H9 (cell line): ENCODE data around the gene SNCB. TPM values are rescaled to one million over a fixed set of nuclear protein-coding genes. Genes with fewer than 3 reads are reported as not detected.

Experiments used
- DNase-seq: peaks from one replicate; pipeline ENCODE4 v3.0.0-alpha.2; 2017
- H2AFZ ChIP-seq: one replicate; pipeline ENCODE4 v1.6.1; 2013; ENCODE audit warnings: mild to moderate bottlenecking, low read length, control low read depth, moderate library complexity
- H2AK5ac ChIP-seq: 2 replicates; pipeline ENCODE4 v1.6.1; 2013; ENCODE audit warnings: low read length, control low read depth, mixed read lengths; ENCODE audit not compliant: insufficient read length
- H2BK120ac ChIP-seq: one replicate; pipeline ENCODE4 v1.6.1; 2013; ENCODE audit warnings: low read depth, mild to moderate bottlenecking, low read length, control low read depth, inconsistent platforms; ENCODE audit not compliant: poor library complexity, severe bottlenecking
- H2BK12ac ChIP-seq: 2 replicates; pipeline ENCODE4 v1.6.1; 2013; ENCODE audit warnings: low read length, control low read depth, mixed read lengths, low read depth; ENCODE audit not compliant: insufficient read length
- H2BK15ac ChIP-seq: 2 replicates; pipeline ENCODE4 v1.6.1; 2013; ENCODE audit warnings: low read depth, low read length, control low read depth
- H2BK20ac ChIP-seq: one replicate; pipeline ENCODE4 v1.6.1; 2013; ENCODE audit warnings: low read depth, mild to moderate bottlenecking, low read length, control low read depth, inconsistent platforms; ENCODE audit not compliant: poor library complexity, severe bottlenecking
- H2BK5ac ChIP-seq: 2 replicates; pipeline ENCODE4 v1.6.1; 2013; ENCODE audit warnings: low read length, control low read depth, mixed read lengths; ENCODE audit not compliant: insufficient read length
- H3K14ac ChIP-seq: 2 replicates; pipeline ENCODE4 v1.6.1; 2013; ENCODE audit warnings: low read length, control low read depth; ENCODE audit not compliant: insufficient read depth
- H3K18ac ChIP-seq: 2 replicates; pipeline ENCODE4 v1.6.1; 2013; ENCODE audit warnings: low read depth, mild to moderate bottlenecking, mixed read lengths, low read length, control low read depth; ENCODE audit not compliant: insufficient read length
- H3K23ac ChIP-seq: 2 replicates; pipeline ENCODE4 v1.6.1; 2013; ENCODE audit warnings: low read length, control low read depth, mixed read lengths, low read depth; ENCODE audit not compliant: insufficient read length
- H3K23me2 ChIP-seq: 2 replicates; pipeline ENCODE4 v1.6.1; 2013; ENCODE audit warnings: low read depth, mild to moderate bottlenecking, mixed read lengths, low read length, control low read depth; ENCODE audit not compliant: insufficient read length, poor library complexity, severe bottlenecking
- H3K27ac ChIP-seq: 2 replicates; pipeline ENCODE4 v1.5.1; 2013; ENCODE audit warnings: low read length, control low read depth, mixed read lengths, low read depth; ENCODE audit not compliant: insufficient read length
- H3K27me3 ChIP-seq: 2 replicates; pipeline ENCODE4 v1.6.1; 2013; ENCODE audit warnings: low read length, control low read depth, inconsistent platforms; ENCODE audit not compliant: insufficient read depth
- H3K4ac ChIP-seq: 2 replicates; pipeline ENCODE4 v1.6.1; 2013; ENCODE audit warnings: low read depth, mild to moderate bottlenecking, control low read depth, inconsistent platforms, low read length, moderate library complexity
- H3K4me1 ChIP-seq: 2 replicates; pipeline ENCODE4 v1.6.1; 2013; ENCODE audit warnings: low read length, control low read depth, inconsistent platforms; ENCODE audit not compliant: insufficient read depth
- H3K4me2 ChIP-seq: 2 replicates; pipeline ENCODE4 v1.6.1; 2013; ENCODE audit warnings: low read length, control low read depth, mixed read lengths; ENCODE audit not compliant: insufficient read length, insufficient read depth
- H3K56ac ChIP-seq: 2 replicates; pipeline ENCODE4 v1.6.1; 2013; ENCODE audit warnings: low read depth, mild to moderate bottlenecking, mixed read lengths, low read length, control low read depth; ENCODE audit not compliant: insufficient read length
- H3K79me1 ChIP-seq: 2 replicates; pipeline ENCODE4 v1.6.1; 2013; ENCODE audit warnings: low read depth, mild to moderate bottlenecking, moderate library complexity, low read length, control low read depth, inconsistent platforms; ENCODE audit not compliant: insufficient read depth, poor library complexity, severe bottlenecking
- H3K79me2 ChIP-seq: 2 replicates; pipeline ENCODE4 v1.6.1; 2013; ENCODE audit warnings: low read length, control low read depth, inconsistent platforms; ENCODE audit not compliant: insufficient read depth
- H3K9ac ChIP-seq: 2 replicates; pipeline ENCODE4 v1.6.1; 2013; ENCODE audit warnings: low read length, control low read depth, mixed read lengths; ENCODE audit not compliant: insufficient read length; ENCODE audit errors: extremely low read depth
- H3K9me3 ChIP-seq: one replicate; pipeline ENCODE4 v1.6.1; 2013; ENCODE audit warnings: low read depth, low read length, inconsistent platforms; ENCODE audit not compliant: control insufficient read depth
- H3T11ph ChIP-seq: one replicate; pipeline ENCODE4 v1.6.1; 2013; ENCODE audit warnings: mild to moderate bottlenecking, low read length, control low read depth, inconsistent platforms
- H4K20me1 ChIP-seq: one replicate; pipeline ENCODE4 v1.6.1; 2013; ENCODE audit not compliant: control insufficient read depth, insufficient read length, insufficient read depth
- H4K5ac ChIP-seq: 2 replicates; pipeline ENCODE4 v1.6.1; 2013; ENCODE audit warnings: low read depth, mild to moderate bottlenecking, mixed read lengths, low read length, control low read depth; ENCODE audit not compliant: insufficient read length
- H4K8ac ChIP-seq: replicated peaks from 2 replicates; pipeline ENCODE4 v1.6.1; 2013; ENCODE audit warnings: low read length, control low read depth, mixed read lengths, low read depth; ENCODE audit not compliant: insufficient read length
- H4K91ac ChIP-seq: 2 replicates; pipeline ENCODE4 v1.6.1; 2013; ENCODE audit warnings: low read depth, mild to moderate bottlenecking, moderate library complexity, mixed read lengths, low read length, control low read depth; ENCODE audit not compliant: insufficient read length
- H3K27ac Mint-ChIP-seq, 3 experiments: 2 replicates in 2 of 3; 3 replicates in 1 of 3; pipeline ENCODE4 v1.8.0; 2020 to 2021; ENCODE audit warnings: mixed read lengths in 3 of 3, mild to moderate bottlenecking in 1 of 3, moderate library complexity in 1 of 3
- H3K27me3 Mint-ChIP-seq: 2 replicates; pipeline ENCODE4 v1.8.0; 2021; ENCODE audit warnings: low read depth, mild to moderate bottlenecking, moderate library complexity, mixed read lengths
- H3K36me3 Mint-ChIP-seq, 3 experiments: 2 replicates in 2 of 3; 3 replicates in 1 of 3; pipeline ENCODE4 v1.8.0; 2020 to 2021; ENCODE audit warnings: low read depth in 3 of 3, mixed read lengths in 3 of 3; ENCODE audit not compliant: insufficient read depth in 1 of 3
- H3K4me1 Mint-ChIP-seq, 2 experiments: 2 replicates each; pipeline ENCODE4 v1.8.0; 2020; ENCODE audit warnings: mixed read lengths in 2 of 2
- H3K4me3 Mint-ChIP-seq, 2 experiments: 2 replicates in 1 of 2; 3 replicates in 1 of 2; pipeline ENCODE4 v1.8.0; 2020 to 2021; ENCODE audit warnings: mild to moderate bottlenecking in 2 of 2, mixed read lengths in 2 of 2, moderate library complexity in 1 of 2
- H3K9me3 Mint-ChIP-seq, 2 experiments: 2 replicates in 1 of 2; 3 replicates in 1 of 2; pipeline ENCODE4 v1.8.0; 2020; ENCODE audit warnings: mild to moderate bottlenecking in 2 of 2, mixed read lengths in 2 of 2, moderate library complexity in 1 of 2
- WGBS: extraction: QIAGEN DNeasy Blood & Tissue Kit; methylation state at CpG from one replicate; pipeline ENCODE4 v1.1.7; 2013; ENCODE audit warnings: missing lambda C conversion rate, low lambda C conversion rate, mixed read lengths; ENCODE audit not compliant: insufficient read length; ENCODE audit errors: extremely low coverage; 5-methylcytosine and 5-hydroxymethylcytosine counted together
- total RNA-seq: library from RNA; stranded (reverse); gene quantifications from 2 replicates; pipeline ENCODE4 v1.2.1, GENCODE V29; 2021
- TF ChIP-seq, protein P1 (sequence below): fragments of 200-600 bp; sonication (generic); conservative IDR thresholded peaks from 3 replicates; pipeline ENCODE4 v1.8.0; 2021; ENCODE audit warnings: antibody characterized with exemption, mild to moderate bottlenecking

Gene SNCB
- total RNA-seq, 1 experiment from 2014 or later: 3.5 TPM

DNA sequence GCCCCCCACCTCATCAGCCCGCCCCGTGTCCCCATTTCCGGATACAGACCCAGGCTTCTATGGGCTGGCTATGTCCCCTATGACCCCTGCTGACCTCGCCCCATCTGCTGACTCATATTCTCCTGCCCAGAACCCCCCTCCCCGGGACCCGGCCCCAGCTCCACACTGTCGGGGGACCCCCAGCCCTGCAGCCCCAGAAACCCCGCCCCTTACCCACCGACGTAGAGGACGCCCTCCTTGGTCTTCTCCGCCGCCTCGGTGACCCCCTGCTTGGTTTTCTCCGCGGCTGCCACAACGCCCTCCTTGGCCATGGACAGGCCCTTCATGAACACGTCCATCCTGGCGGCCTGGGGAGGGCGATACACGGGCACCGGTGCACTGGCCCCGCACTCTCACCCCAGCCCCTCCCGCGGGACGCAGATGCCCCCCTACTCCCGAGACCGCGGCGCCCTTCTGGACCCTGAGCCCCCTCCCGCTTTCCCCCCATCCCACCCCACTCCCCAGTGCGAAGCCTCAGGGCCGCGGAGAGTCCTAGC, 949 bp downstream of the SNCB start:
- H4K91ac ChIP-seq: no peak overlapping the region
- H3K23me2 ChIP-seq: peaks cover 8% of the 10 kb centered on the region
- H3K4me2 ChIP-seq: peak overlapping the region; percentile 93
- H3K27me3 Mint-ChIP-seq: peaks cover 81% of the 10 kb centered on the region
- H2AFZ ChIP-seq: no peak overlapping the region
- H2BK12ac ChIP-seq: no peak overlapping the region
- no peaks in the 10 kb centered on the region; a peak in 1 of 7 replicates for H3K36me3 Mint-ChIP-seq
- H3K56ac ChIP-seq: no peak overlapping the region
- H4K5ac ChIP-seq: no peak overlapping the region
- H3K4me3 Mint-ChIP-seq: peak overlapping the region; percentile 59 to 86
- peaks cover 6% of the 10 kb centered on the region; the same call in 1 of the 2 replicates for H3K27me3 ChIP-seq
- H4K20me1 ChIP-seq: no peaks in the 10 kb centered on the region
- no peak for DNase-seq
- H3T11ph ChIP-seq: no peak overlapping the region
- H2BK5ac ChIP-seq: no peak overlapping the region
- H3K27ac ChIP-seq: no peak overlapping the region
- H2BK20ac ChIP-seq: no peak overlapping the region
- no peak overlapping the region for H3K14ac ChIP-seq
- no peak overlapping the region for H2BK15ac ChIP-seq
- no peaks in the 10 kb centered on the region; a peak in 1 of 5 replicates for H3K9me3 Mint-ChIP-seq
- H3K9me3 ChIP-seq: no peaks in the 10 kb centered on the region
- TF ChIP-seq, protein P1, sequence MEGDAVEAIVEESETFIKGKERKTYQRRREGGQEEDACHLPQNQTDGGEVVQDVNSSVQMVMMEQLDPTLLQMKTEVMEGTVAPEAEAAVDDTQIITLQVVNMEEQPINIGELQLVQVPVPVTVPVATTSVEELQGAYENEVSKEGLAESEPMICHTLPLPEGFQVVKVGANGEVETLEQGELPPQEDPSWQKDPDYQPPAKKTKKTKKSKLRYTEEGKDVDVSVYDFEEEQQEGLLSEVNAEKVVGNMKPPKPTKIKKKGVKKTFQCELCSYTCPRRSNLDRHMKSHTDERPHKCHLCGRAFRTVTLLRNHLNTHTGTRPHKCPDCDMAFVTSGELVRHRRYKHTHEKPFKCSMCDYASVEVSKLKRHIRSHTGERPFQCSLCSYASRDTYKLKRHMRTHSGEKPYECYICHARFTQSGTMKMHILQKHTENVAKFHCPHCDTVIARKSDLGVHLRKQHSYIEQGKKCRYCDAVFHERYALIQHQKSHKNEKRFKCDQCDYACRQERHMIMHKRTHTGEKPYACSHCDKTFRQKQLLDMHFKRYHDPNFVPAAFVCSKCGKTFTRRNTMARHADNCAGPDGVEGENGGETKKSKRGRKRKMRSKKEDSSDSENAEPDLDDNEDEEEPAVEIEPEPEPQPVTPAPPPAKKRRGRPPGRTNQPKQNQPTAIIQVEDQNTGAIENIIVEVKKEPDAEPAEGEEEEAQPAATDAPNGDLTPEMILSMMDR: no peak
- H3K4me1 ChIP-seq: no peaks in the 10 kb centered on the region
- WGBS: no CpG with 5 or more reads among the region's 34 CpGs
- no peak overlapping the region for H4K8ac ChIP-seq
- no peak overlapping the region for H3K27ac Mint-ChIP-seq
- peaks cover 20 to 41% of the 10 kb centered on the region in 2 experiments for H3K4me1 Mint-ChIP-seq
- no peaks in the 10 kb centered on the region for H3K79me1 ChIP-seq
- no peak overlapping the region for H3K18ac ChIP-seq
- no peak overlapping the region for H3K4ac ChIP-seq
- H3K9ac ChIP-seq: no peak overlapping the region
- H2AK5ac ChIP-seq: no peak overlapping the region
- H2BK120ac ChIP-seq: no peak overlapping the region
- H3K79me2 ChIP-seq: no peaks in the 10 kb centered on the region
- H3K23ac ChIP-seq: no peak overlapping the region
